Upper lobe of left lung (tissue), 6 donors: ENCODE results near the gene C6orf141. TPM values are rescaled to one million over a fixed set of nuclear protein-coding genes. Genes with fewer than 3 reads are reported as not detected.

ENCODE experiments used
- ATAC-seq, 2 donors: fragments of 200-7000 bp; cut with Tn5 transposase; one replicate each; pipeline ENCODE4 v1.9.1; 2022; ENCODE audit warnings: mild to moderate bottlenecking in 2 of 2, moderate library complexity in 2 of 2; ENCODE audit not compliant: low FRiP score in 2 of 2
- DNase-seq, 2 donors: peaks; one replicate each; pipeline ENCODE4 v3.0.0-alpha.2; 2019 to 2020
- H3K27ac ChIP-seq, 4 donors: fragments of 200-600 bp; sonication (generic); one replicate each; pipeline ENCODE4 v1.5.1; 2016 to 2019
- H3K27me3 ChIP-seq, 4 donors: fragments of 200-600 bp; sonication (generic); one replicate each; pipeline ENCODE4 v1.5.1; 2017 to 2019
- H3K36me3 ChIP-seq, 4 donors: fragments of 200-600 bp; sonication (generic); one replicate each; pipeline ENCODE4 v1.5.1; 2016 to 2019
- H3K4me1 ChIP-seq, 4 donors: fragments of 200-600 bp; sonication (generic); one replicate each; pipeline ENCODE4 v1.5.1; 2018 to 2019
- H3K4me3 ChIP-seq, 4 donors: fragments of 200-600 bp; sonication (generic); one replicate each; pipeline ENCODE4 v1.5.1; 2017 to 2019; ENCODE audit warnings: mild to moderate bottlenecking in 2 of 4, moderate library complexity in 1 of 4
- H3K9me3 ChIP-seq, 4 donors: fragments of 200-600 bp; sonication (generic); one replicate each; pipeline ENCODE4 v1.5.1; 2018 to 2019
- CTCF ChIP-seq, 6 experiments: fragments of 450-650 bp in 4 of 6; fragments of 200-600 bp in 2 of 6; sonication (generic) in 2 of 6; IDR thresholded peaks; one replicate each; pipeline ENCODE4 v1.5.1; 2016 to 2019; ENCODE audit warnings: antibody characterized with exemption in 6 of 6
- EP300 ChIP-seq, 4 donors: sonication (generic); formaldehyde crosslinking; IDR thresholded peaks; one replicate each; pipeline ENCODE4 v1.5.1; 2017; ENCODE audit warnings: antibody characterized with exemption in 4 of 4, control low read depth in 2 of 4
- POLR2A ChIP-seq, 4 donors: fragments of 450-650 bp; IDR thresholded peaks; one replicate each; pipeline ENCODE4 v1.5.1; 2016 to 2017; ENCODE audit warnings: antibody characterized with exemption in 4 of 4, mild to moderate bottlenecking in 2 of 4
- POLR2AphosphoS5 ChIP-seq, 2 donors: sonication (generic); formaldehyde crosslinking; IDR thresholded peaks; one replicate each; pipeline ENCODE4 v1.5.1; 2017; ENCODE audit warnings: antibody characterized with exemption in 2 of 2
- WGBS, 2 donors: methylation state at CpG; one replicate each; pipeline ENCODE4 v1.1.5; 2017 to 2018; 5-methylcytosine and 5-hydroxymethylcytosine counted together
- total RNA-seq, 6 donors: library from RNA; depleted of rRNA in 4 of 6; stranded (reverse); fragments of >200 nt in 4 of 6; gene quantifications; one replicate each; pipeline versions ENCODE4 v1.1.0 to v1.2.1, GENCODE V29; 2016 to 2021
- donor health status: DM: no; HTN: no; CAD: no; lungs with moderate emphysema.
- donor health status: DM: no; HTN: yes; CAD: no; lungs with severe emphysema.

Gene C6orf141
- total RNA-seq, 6 donors from 2014 or later = 1.2 to 2.9 (median 1.8) TPM

DNA sequence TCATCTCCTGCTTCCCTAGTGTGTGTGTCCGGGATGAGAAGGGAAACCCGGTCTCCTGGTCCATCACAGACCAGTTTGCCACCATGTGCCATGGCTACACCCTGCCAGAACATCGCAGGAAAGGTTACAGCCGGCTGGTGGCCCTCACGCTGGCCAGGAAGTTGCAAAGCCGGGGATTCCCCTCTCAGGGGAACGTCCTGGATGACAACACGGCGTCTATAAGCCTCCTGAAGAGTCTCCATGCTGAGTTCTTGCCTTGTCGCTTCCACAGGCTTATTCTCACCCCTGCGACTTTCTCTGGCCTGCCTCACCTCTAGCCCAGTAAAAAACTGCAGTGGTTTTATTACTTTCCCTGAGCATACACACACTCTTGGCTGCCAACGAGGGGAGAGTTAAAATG, 23.9 kb upstream of the C6orf141 start:
- Histone ChIP-seq H3K27ac (no peak overlapping the region), H3K4me1 (no peaks in the 10 kb centered on the region), H3K27me3 (no peaks in the 10 kb centered on the region), H3K9me3 (no peaks in the 10 kb centered on the region), H3K4me3 (no peak overlapping the region), H3K36me3 (no peaks in the 10 kb centered on the region)
- 72 to 81% methylated on average over 11 to 12 of the region's 12 CpGs for WGBS, 2 donors
- DNase-seq (no peak), ATAC-seq (no peak)
- TF ChIP-seq CTCF (IDR thresholded peaks at IDR 0.05) (no peak), EP300 (IDR thresholded peaks at IDR 0.05) (no peak), POLR2AphosphoS5 (IDR thresholded peaks at IDR 0.05) (no peak), POLR2A (IDR thresholded peaks at IDR 0.05) (no peak)

- 38 to 42% methylated on average over 1 of the region's 1 CpG for WGBS, 2 donors
- Histone ChIP-seq H3K27ac (no peak overlapping the region), H3K4me3 (no peak overlapping the region), H3K36me3 (no peaks in the 10 kb centered on the region), H3K4me1 (no peaks in the 10 kb centered on the region), H3K27me3 (no peaks in the 10 kb centered on the region), H3K9me3 (no peaks in the 10 kb centered on the region)
- ATAC-seq (no peak), DNase-seq (no peak)
- TF ChIP-seq POLR2A (IDR thresholded peaks at IDR 0.05) = no peak
- TF ChIP-seq CTCF (IDR thresholded peaks at IDR 0.05) = no peak
- TF ChIP-seq EP300 (IDR thresholded peaks at IDR 0.05) = no peak
- TF ChIP-seq POLR2AphosphoS5 (IDR thresholded peaks at IDR 0.05) = no peak
These were observed 23.1 kb upstream of the C6orf141 start for GRCh38 chr6:49527320-49527719.

GRCh38 chr6:49528571-49528970, 21.9 kb upstream of the C6orf141 start:
- TF ChIP-seq CTCF (IDR thresholded peaks at IDR 0.05) (no peak), EP300 (IDR thresholded peaks at IDR 0.05) (no peak), POLR2A (IDR thresholded peaks at IDR 0.05) (no peak), POLR2AphosphoS5 (IDR thresholded peaks at IDR 0.05) (no peak)
- H3K36me3 ChIP-seq = no peaks in the 10 kb centered on the region
- no peak overlapping the region for H3K27ac ChIP-seq
- no peak overlapping the region for H3K4me3 ChIP-seq
- no peaks in the 10 kb centered on the region for H3K9me3 ChIP-seq
- ATAC-seq (no peak), DNase-seq (no peak)
- no peaks in the 10 kb centered on the region for H3K4me1 ChIP-seq
- H3K27me3 ChIP-seq = no peaks in the 10 kb centered on the region
- WGBS, 2 donors = 60 to 61% methylated on average over 3 of the region's 3 CpGs

DNA sequence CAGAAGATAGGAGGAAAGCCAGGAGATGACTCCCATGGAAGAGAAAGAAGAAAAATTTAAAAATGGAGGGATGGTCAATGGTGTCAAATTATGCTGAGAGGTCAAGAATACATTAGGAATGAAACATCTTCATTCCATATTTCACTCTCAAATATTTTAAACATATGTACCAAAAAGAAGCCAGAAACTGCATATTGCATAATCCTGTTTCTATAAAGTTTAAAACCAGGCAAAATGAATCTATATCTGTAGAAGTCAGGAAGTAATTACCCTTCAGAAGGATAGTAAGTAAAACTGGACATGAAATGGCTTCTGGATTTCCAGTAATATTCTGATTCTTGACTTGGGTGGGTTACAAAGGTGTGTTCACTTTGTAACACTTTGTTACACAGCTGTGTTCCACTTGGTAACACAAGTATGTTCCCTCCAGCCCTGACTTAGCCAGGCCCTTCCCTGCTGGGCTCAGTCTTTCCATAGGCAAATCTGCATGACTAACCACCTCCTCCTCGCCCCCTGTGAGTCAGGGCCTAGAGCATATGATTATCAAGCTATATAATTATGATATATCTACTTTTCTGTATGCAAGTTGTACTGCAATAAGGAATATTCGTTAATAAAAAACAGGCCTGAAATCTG, 20.2 kb upstream of the C6orf141 start:
- no peaks in the 10 kb centered on the region for H3K4me1 ChIP-seq
- no peak overlapping the region for H3K27ac ChIP-seq
- no peaks in the 10 kb centered on the region for H3K36me3 ChIP-seq
- no peak overlapping the region for H3K4me3 ChIP-seq
- H3K27me3 ChIP-seq = no peaks in the 10 kb centered on the region
- no peak for DNase-seq
- ATAC-seq = no peak
- H3K9me3 ChIP-seq = no peaks in the 10 kb centered on the region
- TF ChIP-seq POLR2A (IDR thresholded peaks at IDR 0.05) (no peak), EP300 (IDR thresholded peaks at IDR 0.05) (no peak), CTCF (IDR thresholded peaks at IDR 0.05) (no peak), POLR2AphosphoS5 (IDR thresholded peaks at IDR 0.05) (no peak)
- WGBS, 2 donors = 63 to 78% methylated on average over 2 of the region's 2 CpGs
